Cardiac fibroblast (primary cell): ENCODE measurements around the gene VMO1.

Source experiments
- DNase-seq, 2 donors: peaks; one replicate each; pipeline versions ENCODE4 v3.0.0 to v3.0.0-alpha.2; 2010; ENCODE audit warnings: low read depth in 2 of 2
- H3K4me3 ChIP-seq, 2 donors: replicated peaks in 1 of 2; 1 replicate in 1 of 2; 2 replicates in 1 of 2; pipeline ENCODE4 v1.5.1; 2011; ENCODE audit warnings: low read depth in 2 of 2, low read length in 2 of 2, mild to moderate bottlenecking in 2 of 2, moderate library complexity in 1 of 2
- TF ChIP-seq, protein P1 (sequence below): IDR thresholded peaks from one replicate; pipeline ENCODE4 v1.5.1; 2011; ENCODE audit warnings: low read depth, mild to moderate bottlenecking, low read length, inconsistent platforms

Gene VMO1

DNA sequence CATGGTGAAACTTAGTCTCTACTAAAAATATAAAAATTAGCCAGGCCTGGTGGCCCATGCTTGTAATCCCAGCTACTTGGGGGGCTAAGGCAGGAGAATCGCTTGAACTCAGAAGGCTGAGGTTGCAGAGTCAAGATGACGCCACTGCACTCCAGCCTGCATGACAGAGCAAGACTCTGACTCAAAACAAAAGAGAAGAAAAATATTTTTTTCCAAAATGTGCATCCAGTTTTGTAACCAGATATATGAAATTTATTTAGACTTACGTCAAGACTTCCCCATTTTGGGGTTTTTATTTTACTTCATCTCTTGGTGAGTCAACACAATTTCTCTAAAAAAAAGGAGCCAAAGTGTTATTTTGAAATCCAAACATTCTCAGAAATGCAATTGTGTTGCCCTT is 20.0 kb downstream of the VMO1 start:
- DNase-seq = peak in 1 of 2 donors; percentile 31
- TF ChIP-seq, protein P1, sequence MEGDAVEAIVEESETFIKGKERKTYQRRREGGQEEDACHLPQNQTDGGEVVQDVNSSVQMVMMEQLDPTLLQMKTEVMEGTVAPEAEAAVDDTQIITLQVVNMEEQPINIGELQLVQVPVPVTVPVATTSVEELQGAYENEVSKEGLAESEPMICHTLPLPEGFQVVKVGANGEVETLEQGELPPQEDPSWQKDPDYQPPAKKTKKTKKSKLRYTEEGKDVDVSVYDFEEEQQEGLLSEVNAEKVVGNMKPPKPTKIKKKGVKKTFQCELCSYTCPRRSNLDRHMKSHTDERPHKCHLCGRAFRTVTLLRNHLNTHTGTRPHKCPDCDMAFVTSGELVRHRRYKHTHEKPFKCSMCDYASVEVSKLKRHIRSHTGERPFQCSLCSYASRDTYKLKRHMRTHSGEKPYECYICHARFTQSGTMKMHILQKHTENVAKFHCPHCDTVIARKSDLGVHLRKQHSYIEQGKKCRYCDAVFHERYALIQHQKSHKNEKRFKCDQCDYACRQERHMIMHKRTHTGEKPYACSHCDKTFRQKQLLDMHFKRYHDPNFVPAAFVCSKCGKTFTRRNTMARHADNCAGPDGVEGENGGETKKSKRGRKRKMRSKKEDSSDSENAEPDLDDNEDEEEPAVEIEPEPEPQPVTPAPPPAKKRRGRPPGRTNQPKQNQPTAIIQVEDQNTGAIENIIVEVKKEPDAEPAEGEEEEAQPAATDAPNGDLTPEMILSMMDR = no peak

GRCh38 chr17:4764595-4764994 is 21.6 kb downstream of the VMO1 start:
- no peak for DNase-seq
- TF ChIP-seq, protein P1 = no peak

More for the DNA sequence above, 20.0 kb downstream of the VMO1 start:
- H3K4me3 ChIP-seq = no peak overlapping the region

GRCh38 chr17:4759776-4760236 is 26.4 kb downstream of the VMO1 start:
- DNase-seq = no peak
- TF ChIP-seq, protein P1 = no peak
- H3K4me3 ChIP-seq = no peak overlapping the region

More at GRCh38 chr17:4764595-4764994, 21.6 kb downstream of the VMO1 start:
- no peak overlapping the region for H3K4me3 ChIP-seq

DNA sequence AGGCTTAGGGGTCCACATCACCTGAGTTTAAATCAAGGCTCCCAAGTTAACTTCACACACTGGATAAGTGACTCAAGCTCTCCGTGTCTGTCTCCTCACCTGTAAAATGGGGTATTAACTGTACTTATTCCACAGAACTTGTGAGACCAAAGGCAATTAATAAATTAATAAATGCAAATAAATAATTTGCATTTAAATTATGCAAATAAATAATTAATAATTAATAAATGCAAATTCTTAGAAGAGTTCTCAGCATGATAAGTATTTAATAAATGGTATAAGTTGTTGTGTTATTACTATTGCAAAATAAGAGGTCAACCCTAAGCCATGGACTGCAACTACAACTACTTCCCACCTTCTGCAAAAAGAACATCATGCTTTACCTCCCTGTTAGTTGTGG is 32.8 kb downstream of the VMO1 start:
- no peak for DNase-seq
- TF ChIP-seq, protein P1 = no peak
- H3K4me3 ChIP-seq = no peak overlapping the region

- no peak overlapping the region for H3K4me3 ChIP-seq
- TF ChIP-seq, protein P1 = no peak
- DNase-seq = peak; percentile 20 to 68
Observed at GRCh38 chr17:4751932-4752331, 34.2 kb downstream of the VMO1 start.

DNA sequence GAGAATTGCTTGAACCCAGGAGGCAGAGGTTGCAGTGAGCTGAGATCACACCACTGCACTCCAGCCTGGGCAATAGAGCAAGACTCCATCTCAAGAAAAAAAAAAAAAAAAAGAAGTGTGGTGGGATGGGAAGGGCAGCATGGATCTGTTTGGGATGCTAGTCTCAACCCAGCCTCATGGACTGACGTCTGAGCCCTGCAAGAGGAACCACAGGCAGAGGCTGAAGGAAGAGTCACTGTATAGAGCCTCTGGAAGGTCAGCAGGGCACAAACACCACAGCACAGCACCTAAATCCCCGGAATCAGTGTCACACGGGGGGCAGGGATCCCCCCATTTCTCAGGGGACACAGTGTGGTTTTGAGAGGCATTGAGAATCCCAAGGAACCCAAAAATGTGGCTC is 35.6 kb downstream of the VMO1 start:
- DNase-seq = no peak
- TF ChIP-seq, protein P1 = no peak

DNA sequence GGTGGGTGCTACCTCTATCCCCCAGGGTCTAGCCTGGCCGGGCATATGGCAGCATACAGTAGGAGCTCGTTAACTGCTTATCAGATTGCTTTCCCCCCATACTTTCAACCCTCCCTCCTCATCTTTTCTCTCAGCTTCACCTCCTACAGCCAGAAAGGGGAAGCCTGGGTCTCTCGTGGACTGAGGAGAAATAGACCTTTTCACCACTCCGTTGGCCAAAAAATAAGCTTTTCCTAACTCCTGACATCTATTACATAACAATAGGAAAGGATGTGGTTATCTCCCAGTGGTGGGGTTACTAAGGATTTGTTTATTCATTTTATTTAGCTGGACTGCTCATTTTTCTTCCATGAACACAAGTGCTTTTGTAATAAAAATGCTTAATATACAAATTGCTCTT is 37.5 kb downstream of the VMO1 start:
- TF ChIP-seq, protein P1 = no peak
- DNase-seq = no peak
- no peak overlapping the region for H3K4me3 ChIP-seq

More for the DNA sequence above, 35.6 kb downstream of the VMO1 start:
- H3K4me3 ChIP-seq = no peak overlapping the region
